GM19397 (cell line): Measurements from ENCODE around the gene PLB1.
"Not testable (repeated sequence)": the region's sequence is repeated elsewhere in the genome, so short reads cannot be mapped to it uniquely, and the experiment has no call there.

Experiments
- ATAC-seq: cut with Tn5 transposase; IDR thresholded peaks from one replicate; pipeline ENCODE4 v1.9.1; 2021; ENCODE audit warnings: mild to moderate bottlenecking, moderate library complexity; ENCODE audit not compliant: unreplicated experiment

Gene PLB1

GRCh38 chr2:28656937-28657615 lies 161.2 kb downstream of the PLB1 start:
- no peak for ATAC-seq

GRCh38 chr2:28658369-28658768 lies 162.5 kb downstream of the PLB1 start:
- no peak for ATAC-seq

GRCh38 chr2:28659127-28659526 lies 163.3 kb downstream of the PLB1 start:
- no peak for ATAC-seq

GRCh38 chr2:28661589-28662001 lies 165.7 kb downstream of the PLB1 start:
- no peak for ATAC-seq

GRCh38 chr2:28662044-28662443 lies 166.2 kb downstream of the PLB1 start:
- no peak for ATAC-seq

GRCh38 chr2:28662468-28663181 lies 166.8 kb downstream of the PLB1 start:
- ATAC-seq: no peak

- ATAC-seq: no peak
Observed at GRCh38 chr2:28663359-28663758, 167.5 kb downstream of the PLB1 start.

GRCh38 chr2:28664120-28664842 lies 168.4 kb downstream of the PLB1 start:
- no peak for ATAC-seq

GRCh38 chr2:28665041-28665704 lies 169.3 kb downstream of the PLB1 start:
- ATAC-seq: no peak

- not testable (repeated sequence) for ATAC-seq
Observed at GRCh38 chr2:28665811-28666377, 170.0 kb downstream of the PLB1 start.

- no peak for ATAC-seq
Observed at GRCh38 chr2:28666496-28667184, 170.8 kb downstream of the PLB1 start.

- no peak for ATAC-seq
Observed at GRCh38 chr2:28667261-28667660, 171.4 kb downstream of the PLB1 start.

GRCh38 chr2:28668106-28668814 lies 172.4 kb downstream of the PLB1 start:
- ATAC-seq: no peak

- ATAC-seq: no peak
Observed at GRCh38 chr2:28668880-28669279, 173.0 kb downstream of the PLB1 start.

- no peak for ATAC-seq
Observed at GRCh38 chr2:28670856-28671255, 175.0 kb downstream of the PLB1 start.

GRCh38 chr2:28673338-28673737 lies 177.5 kb downstream of the PLB1 start:
- no peak for ATAC-seq

- no peak for ATAC-seq
Observed at GRCh38 chr2:28674062-28674712, 178.3 kb downstream of the PLB1 start.

- no peak for ATAC-seq
Observed at GRCh38 chr2:28674713-28675068, 178.8 kb downstream of the PLB1 start.

- ATAC-seq: no peak
Observed at GRCh38 chr2:28676152-28676835, 180.4 kb downstream of the PLB1 start.
